Measurements from ENCODE around the gene TCF4. TPM values are rescaled to one million over a fixed set of nuclear protein-coding genes. Genes with fewer than 3 reads are reported as not detected.

The TCF4 gene
- total RNA-seq, 4 donors from 2014 or later, result 60.9 to 98.4 (median 83.4) TPM

- TF ChIP-seq CTCF (IDR thresholded peaks at IDR 0.05) (no peak), POLR2A (IDR thresholded peaks at IDR 0.05) (no peak)
- H3K4me3 ChIP-seq (ENCODE audit: low read depth, poor library complexity, severe bottlenecking), result no peak overlapping the region
- DNase-seq (ENCODE audit: low spot score in 2 of 2), result no peak
- WGBS, 2 donors, result 76 to 78% methylated on average over 2 of the region's 2 CpGs
- intact Hi-C loops (cut with DNase I; ENCODE audit: low total_unique reads), result no loop called here
Measured at GRCh38 chr18:55559739-55560138, 28.3 kb downstream of the TCF4 start.

GRCh38 chr18:55557211-55557610 lies 30.8 kb downstream of the TCF4 start:
- no peak for TF ChIP-seq POLR2A (IDR thresholded peaks at IDR 0.05)
- TF ChIP-seq CTCF (IDR thresholded peaks at IDR 0.05), result no peak
- no peak overlapping the region for H3K4me3 ChIP-seq (ENCODE audit: low read depth, poor library complexity, severe bottlenecking)
- intact Hi-C loops (cut with DNase I; ENCODE audit: low total_unique reads), result no loop called here
- no peak for DNase-seq (ENCODE audit: low spot score in 2 of 2)
- 93 to 96% methylated on average over 1 of the region's 1 CpG for WGBS, 2 donors

DNA sequence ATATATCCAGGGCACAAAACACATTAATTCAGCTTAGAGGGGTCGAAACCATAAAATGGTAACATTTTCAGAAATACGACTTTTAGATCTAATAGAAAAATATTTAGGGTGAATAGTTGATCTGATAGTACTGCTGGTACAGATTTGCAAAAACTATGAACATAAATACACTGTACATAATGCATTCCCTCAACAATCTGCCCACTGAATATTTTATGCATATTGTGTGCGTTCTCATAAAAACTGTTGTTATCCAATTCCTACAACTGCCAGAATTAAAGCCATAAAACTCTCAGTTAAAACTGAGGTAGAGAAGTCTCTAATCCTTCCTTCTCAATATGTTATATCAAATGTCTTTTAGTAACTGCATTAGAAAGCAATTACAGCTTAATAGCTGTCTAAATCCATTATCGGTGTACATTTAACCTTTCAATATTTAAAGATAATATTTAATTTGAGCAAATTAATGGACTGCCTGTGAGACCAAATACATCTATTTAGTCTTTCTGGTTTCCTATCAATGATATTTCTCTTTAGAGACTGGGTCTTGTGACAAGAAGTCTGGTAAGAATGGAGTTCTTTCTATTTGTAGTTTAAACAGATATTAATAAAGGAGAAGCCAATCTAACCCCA lies 32.5 kb downstream of the TCF4 start:
- intact Hi-C loops (cut with DNase I; ENCODE audit: low total_unique reads), result no loop called here
- WGBS, 2 donors, result 94 to 96% methylated on average over 4 of the region's 4 CpGs
- no peak overlapping the region for H3K4me3 ChIP-seq (ENCODE audit: low read depth, poor library complexity, severe bottlenecking)
- DNase-seq (ENCODE audit: low spot score in 2 of 2), result no peak
- TF ChIP-seq CTCF (IDR thresholded peaks at IDR 0.05) (no peak), POLR2A (IDR thresholded peaks at IDR 0.05) (no peak)

- DNase-seq (ENCODE audit: low spot score in 2 of 2), result no peak
- intact Hi-C loops (cut with DNase I; ENCODE audit: low total_unique reads), result no loop called here
- H3K4me3 ChIP-seq (ENCODE audit: low read depth, poor library complexity, severe bottlenecking), result no peak overlapping the region
- TF ChIP-seq CTCF (IDR thresholded peaks at IDR 0.05), result no peak
- no peak for TF ChIP-seq POLR2A (IDR thresholded peaks at IDR 0.05)
- 91 to 94% methylated on average over 11 of the region's 11 CpGs for WGBS, 2 donors
Measured at GRCh38 chr18:55552526-55553189, 35.3 kb downstream of the TCF4 start.

DNA sequence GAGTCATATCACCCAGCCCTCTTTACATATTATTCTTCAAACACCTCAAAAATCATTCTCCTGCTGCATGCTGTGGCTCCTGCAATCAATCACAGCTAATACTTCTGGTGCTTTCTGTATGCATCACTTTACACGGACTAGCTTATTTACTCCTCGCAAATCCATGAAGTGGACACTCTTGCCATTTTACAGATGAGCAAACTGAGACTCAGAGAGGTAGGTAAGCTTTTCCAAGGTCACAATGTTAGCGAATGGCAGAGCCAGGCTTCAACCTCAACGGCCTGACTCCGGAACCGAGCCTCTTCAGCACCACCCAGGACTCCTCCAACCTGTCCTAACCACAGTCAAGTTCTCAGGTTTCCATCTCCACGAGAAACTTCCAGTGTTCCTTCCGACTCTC lies 36.8 kb downstream of the TCF4 start:
- H3K4me3 ChIP-seq (ENCODE audit: low read depth, poor library complexity, severe bottlenecking), result no peak overlapping the region
- WGBS, 2 donors, result 93 to 97% methylated on average over 8 of the region's 8 CpGs
- intact Hi-C loops (cut with DNase I; ENCODE audit: low total_unique reads), result no loop called here
- no peak for DNase-seq (ENCODE audit: low spot score in 2 of 2)
- no peak for TF ChIP-seq CTCF (IDR thresholded peaks at IDR 0.05)
- TF ChIP-seq POLR2A (IDR thresholded peaks at IDR 0.05), result no peak
